Measurements from ENCODE around the gene IL1F10. TPM values are rescaled to one million over a fixed set of nuclear protein-coding genes. Genes with fewer than 3 reads are reported as not detected.

Gene IL1F10, protein sequence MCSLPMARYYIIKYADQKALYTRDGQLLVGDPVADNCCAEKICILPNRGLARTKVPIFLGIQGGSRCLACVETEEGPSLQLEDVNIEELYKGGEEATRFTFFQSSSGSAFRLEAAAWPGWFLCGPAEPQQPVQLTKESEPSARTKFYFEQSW
- total RNA-seq (2014; rRNA removed; shearing (Covaris generic)): not detected in 2 replicates
- not detected in 2 replicates for polyA plus RNA-seq (2014; cell fraction: nucleus; rRNA removed)

DNA sequence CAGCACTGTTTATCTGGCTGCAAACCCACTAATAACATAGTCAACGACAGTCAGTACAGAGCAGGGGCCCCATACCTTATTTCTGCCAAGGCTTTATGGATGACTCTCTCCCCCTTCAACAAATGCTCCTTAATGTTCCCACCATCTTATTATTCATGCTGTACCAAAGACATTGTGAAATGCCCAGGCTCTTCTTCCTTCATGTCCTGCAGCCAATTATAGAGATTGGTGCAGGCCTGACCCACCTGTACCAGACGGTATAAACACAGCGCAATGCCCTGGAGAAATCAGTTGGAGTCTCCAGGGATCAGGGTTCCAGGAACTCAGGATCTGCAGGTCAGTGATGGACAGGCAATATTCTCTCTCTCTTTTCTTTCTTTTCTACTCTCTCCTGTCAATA lies at the start of gene IL1F10:
Gene IL1F10 (plus strand): TSS at position 290 of the 400 bp plus-strand sequence. CDS start 4,769 bp downstream, outside the sequence.
- no peak for DNase-seq (ENCODE audit: extremely low read depth, low read depth)

DNA sequence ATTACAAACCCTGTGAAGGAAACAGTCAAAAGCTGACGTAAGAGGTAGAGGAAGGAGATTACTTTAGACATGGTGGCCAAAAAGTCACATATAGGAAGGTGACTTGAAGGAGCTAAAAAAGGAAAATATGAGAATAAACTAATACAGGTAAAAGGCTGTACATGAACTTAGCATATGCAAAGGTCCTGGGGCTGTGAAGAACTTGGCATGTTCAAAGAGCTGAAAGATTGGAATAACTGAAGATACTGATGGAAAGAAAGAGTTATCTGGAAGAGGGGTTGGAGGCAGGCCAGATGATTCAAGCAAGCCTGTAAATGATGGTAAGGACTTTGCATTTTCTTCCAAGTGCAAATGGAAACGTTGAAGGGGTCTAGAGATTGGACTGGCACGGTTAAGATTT lies 49.3 kb upstream of the IL1F10 start:
- no peak for DNase-seq (ENCODE audit: extremely low read depth, low read depth)

DNA sequence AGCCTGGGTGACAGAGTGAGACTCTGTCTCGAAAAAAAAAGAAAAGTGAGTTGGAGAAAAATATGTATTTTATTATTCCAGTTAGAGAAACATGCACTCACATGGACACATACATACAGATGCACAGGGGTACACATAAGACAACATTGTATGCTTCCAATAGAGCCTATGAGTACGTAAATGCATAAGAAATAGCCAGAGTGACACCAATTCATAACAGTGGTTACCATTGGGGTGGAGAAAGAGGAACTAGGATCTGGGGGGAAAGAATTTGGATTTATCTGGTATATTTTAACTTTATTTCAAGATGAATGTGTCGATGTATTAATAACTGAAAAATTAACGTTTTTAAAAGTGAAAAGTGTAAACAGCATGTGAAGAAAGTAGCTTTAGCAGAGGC lies 46.5 kb upstream of the IL1F10 start:
- DNase-seq (ENCODE audit: extremely low read depth, low read depth): no peak

DNA sequence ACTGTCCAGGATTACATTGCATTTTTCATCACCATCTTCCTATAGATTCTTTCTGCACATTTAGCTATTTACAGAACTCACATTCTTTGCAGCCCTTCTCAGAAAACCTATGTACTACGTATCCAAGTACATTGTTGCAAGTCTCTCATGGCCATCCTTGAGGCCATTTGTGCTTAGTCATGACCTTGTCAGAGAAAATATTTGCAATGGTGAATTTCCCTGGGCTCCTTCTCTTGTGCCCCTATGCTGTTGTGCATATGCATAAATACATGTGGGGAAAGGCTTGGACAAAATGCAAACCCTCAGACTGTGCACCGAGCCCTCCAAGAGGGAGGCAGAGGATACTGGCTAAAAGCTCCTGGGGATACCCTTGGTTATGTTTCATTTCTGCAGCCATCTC lies 43.0 kb upstream of the IL1F10 start:
- no peak for DNase-seq (ENCODE audit: extremely low read depth, low read depth)

DNA sequence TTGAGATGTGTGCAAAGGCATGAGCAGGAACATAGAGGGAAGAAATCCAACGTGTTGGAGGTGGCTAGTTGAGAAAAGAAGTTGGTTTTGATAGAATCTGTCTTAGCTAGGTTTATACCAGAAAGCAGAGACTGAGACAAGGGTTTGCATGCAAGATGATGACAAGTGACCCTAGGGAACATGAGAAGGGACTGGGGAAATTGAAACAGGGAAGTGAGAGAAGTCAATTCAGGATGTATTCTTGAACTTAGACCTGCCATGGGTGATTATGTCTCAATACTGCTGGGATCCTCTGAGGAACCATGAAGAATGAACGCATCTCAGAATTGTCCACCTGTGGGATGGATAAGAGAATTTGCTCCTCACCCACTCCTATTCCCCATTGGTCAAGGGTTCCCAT lies 42.0 kb upstream of the IL1F10 start:
- DNase-seq (ENCODE audit: extremely low read depth, low read depth): no peak

DNA sequence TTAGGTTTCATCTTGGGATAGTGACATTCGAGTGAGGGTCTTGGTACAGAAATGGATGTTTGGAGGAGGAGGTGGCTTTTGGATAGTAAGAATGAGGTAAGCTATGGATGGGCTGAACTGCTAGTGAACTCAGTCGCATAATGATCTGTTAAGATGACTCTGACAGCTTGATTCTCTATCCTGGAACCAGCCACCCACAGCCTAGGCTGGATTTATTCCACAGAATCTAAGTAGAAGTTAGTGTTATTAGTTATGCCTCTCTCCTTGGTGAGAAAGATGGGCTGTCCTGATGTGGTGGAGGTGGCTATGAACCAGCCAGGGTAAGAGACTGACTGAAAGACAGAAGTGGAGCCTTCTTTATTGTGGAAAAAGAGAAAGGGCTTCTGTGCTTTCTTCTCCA lies 40.1 kb upstream of the IL1F10 start:
- DNase-seq (ENCODE audit: extremely low read depth, low read depth): no peak

DNA sequence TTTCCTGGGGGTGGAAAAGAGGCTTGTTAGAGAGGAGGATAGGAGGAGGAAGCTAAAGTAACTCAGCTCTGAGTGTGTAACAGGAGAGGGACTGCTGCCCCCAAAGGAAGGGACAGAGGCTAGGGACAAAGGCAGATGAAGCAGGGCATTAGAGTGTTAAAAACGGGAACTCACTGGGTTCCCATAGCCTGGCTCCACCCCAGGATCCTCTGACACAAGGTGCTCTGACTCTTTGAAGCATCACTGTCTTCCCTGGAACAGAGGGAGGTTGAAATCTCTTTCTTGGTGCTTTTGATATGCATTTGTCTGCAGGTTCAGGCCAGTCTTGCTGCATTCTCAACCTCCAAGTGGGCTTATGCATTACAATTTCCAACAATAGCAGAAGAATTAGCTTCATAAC lies 39.7 kb upstream of the IL1F10 start:
- DNase-seq (ENCODE audit: extremely low read depth, low read depth): no peak

DNA sequence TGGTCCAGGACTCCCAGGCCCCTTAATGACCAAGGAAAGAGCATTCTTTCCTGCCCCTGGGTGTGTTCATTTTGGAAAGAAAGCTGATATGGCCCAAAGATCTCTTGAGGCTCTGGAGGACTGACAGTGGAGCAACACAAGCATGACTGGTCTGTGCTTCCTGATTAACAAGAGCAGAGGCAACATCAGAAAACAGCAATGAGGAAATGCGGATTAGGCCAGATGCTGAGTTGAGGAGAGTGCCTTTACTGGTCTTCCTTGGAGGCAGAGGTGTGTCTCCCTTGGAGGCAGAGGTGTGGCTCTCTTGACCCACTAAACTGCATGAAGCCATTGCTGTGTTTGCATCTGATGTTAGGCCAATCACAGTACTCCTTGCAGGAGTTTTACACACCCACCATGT lies 35.0 kb upstream of the IL1F10 start:
- DNase-seq (ENCODE audit: extremely low read depth, low read depth): no peak

DNA sequence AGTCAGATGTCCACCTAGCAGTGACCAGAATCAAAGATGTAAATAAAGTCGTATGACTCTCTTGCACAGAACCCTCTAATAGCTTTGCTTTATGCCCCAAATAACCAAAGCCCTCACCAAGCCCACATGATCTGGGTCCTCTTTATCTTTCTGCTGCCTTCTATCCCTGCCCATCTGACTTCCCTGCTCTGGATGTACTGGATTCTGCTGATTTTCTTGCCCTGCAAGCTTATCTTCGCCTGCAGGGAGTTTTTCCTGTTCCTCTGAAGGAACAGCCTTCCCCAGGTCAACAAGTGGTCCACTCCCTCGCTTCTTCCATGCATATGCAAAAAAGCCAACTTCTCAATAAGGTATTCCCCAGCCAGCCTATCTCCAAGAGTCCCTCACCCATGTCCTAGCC lies 33.8 kb upstream of the IL1F10 start:
- no peak for DNase-seq (ENCODE audit: extremely low read depth, low read depth)

DNA sequence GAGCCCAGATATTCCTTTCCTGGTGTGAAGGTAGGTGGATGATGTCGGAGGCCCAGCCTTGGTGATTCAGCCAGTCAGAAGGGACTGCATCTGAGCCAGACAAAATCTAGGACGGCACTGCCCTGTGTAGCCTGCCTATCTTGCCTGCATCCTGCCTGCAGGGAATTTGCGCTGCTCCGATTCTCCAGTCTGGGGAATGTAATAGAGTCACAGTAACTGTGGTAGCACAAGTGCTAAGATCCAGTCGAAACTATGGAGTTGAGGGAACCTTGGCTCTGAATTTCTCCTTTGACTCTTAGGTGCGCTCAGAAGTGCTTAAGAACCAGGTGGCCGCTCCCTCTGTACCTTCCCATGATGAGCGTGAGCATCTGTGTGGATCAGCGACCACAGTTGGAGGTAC lies 31.0 kb upstream of the IL1F10 start:
- no peak for DNase-seq (ENCODE audit: extremely low read depth, low read depth)

DNA sequence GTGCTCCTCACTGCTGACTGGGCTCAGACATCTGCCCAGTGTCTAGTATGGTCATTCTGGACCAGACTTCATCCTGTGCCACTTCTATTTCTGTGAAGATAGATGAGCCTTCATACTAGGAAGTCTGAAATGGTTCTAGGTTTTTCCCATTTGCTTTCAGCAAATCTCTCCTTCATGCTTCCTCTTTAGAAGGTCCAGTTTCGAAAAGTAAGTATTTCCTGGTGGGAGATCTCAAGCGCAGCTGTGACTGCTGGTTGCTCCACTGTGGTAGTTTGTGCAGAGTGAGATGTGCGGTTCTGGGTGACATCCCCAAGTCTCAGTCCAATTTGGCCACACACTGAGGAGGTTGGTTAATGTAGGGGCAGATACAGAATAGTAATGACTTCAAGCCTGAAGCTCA lies 29.5 kb upstream of the IL1F10 start:
- DNase-seq (ENCODE audit: extremely low read depth, low read depth): no peak

DNA sequence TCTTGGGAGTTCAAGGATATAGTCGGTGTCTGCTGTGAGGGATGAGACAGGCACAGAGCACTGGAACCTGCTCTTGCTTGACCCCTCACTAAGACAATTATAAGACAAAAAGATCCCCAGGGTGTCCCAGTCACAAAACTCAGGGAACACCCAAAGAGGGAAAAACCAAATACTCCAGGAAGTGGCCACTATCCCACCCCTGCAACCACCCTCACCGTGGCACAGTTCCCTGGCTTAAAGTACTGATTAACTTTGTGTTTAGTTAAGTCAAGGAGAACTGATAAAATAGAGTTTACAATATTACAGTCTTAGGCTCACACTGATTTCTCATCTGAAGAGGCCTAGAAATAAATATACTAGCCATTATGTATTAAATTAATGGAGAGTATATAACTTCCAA lies 28.6 kb upstream of the IL1F10 start:
- no peak for DNase-seq (ENCODE audit: extremely low read depth, low read depth)

DNA sequence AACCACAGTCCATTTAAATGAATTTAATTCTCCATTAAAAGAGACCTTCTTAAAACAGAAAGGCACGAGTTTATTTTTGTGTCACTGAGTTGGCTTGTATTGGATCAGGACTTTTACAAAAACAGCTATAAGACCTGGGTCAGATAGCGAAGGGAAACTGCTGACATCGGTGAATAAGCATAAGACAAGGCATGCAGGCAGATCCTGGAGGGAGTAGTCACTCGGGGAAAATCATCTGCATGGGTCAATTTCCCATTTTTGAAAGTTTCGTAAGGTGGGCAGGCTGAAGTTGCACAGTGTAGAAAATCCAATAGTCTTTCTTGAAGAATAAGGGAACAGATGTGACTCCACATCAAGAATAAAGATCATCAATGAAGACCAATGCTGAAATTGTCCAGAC lies 28.1 kb upstream of the IL1F10 start:
- no peak for DNase-seq (ENCODE audit: extremely low read depth, low read depth)

DNA sequence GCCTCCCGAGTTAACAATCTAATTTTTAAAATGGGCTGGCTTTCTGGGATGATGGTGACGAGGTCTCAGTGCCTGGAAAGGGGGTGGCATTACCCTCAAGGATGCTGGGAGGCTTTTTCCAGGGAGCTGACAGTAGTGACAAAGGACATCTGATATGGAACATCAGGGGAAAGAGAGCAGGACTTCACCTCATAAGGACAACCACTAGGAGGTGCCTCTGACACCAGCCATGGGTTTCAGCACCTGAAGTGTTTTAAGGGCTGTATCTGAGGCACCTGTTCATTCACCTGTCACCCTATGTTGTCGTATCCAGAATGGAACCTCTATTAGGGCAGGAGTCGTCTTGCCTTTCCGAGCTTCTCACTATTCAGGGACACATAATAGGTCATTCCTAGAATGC lies 25.9 kb upstream of the IL1F10 start:
- no peak for DNase-seq (ENCODE audit: extremely low read depth, low read depth)

DNA sequence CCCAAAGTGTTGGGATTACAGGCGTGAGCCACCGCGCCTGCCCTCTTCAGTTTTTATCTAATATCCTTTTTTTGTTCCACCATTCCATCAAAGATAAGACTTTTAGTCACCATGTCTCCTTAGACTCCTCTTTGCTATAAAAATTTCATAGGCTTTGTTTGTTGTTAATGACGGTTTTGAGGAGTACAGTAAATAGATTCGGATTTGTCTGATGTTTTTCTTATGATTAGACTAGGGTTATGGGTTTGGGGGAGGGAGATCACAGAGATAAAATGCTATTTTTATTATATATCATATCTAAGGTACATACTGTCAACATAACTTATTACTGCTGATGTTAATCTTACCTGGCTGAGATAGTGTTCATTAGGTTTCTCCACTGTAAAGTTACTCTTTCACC lies 21.3 kb upstream of the IL1F10 start:
- DNase-seq (ENCODE audit: extremely low read depth, low read depth): no peak

DNA sequence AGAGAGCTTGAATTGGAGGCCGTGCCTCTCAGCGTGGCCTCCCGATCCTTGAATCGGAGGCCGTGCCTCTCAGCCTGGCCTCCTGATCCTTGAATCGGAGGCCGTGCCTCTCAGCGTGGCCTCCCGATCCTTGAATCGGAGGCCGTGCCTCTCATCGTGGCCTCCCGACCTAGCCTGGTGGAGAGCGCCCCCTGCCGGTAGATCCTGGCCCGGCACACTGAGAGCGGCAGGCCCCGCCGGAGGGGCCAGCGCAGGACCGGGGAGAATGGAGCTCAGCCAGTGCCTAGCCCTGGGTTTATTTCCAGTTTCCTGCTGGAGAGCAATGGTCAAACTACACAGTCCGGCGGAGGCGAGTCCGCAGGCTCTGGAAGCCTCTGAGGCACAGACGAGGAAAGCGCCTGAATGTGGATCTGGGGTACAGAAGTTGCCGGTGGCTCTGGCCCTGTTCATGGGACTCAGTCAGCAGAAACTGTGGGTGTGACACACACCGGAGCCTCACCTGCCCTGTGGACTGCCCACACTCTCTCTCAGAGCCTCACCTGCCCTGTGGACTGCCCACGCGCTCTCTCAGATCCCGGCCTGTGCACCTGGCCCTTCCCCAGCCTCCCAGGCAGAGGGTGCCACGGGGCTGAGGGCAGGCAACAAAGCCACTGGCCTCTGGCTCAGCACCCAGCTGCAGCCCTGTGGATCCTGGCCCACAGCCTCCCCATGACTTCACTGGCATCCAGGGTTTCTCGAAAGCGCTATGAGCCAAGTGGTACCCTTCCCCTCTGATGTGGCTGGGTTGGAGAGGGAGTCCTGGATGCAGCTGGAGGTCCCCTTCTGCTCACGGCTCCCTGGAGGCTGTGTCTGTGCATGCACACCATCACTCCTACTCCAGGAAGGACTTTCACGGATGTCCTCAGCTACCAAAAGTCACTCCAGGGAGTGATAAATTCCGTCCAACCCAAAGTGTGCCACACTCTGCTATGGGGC lies 16.6 kb upstream of the IL1F10 start:
- DNase-seq (ENCODE audit: extremely low read depth, low read depth): no peak

DNA sequence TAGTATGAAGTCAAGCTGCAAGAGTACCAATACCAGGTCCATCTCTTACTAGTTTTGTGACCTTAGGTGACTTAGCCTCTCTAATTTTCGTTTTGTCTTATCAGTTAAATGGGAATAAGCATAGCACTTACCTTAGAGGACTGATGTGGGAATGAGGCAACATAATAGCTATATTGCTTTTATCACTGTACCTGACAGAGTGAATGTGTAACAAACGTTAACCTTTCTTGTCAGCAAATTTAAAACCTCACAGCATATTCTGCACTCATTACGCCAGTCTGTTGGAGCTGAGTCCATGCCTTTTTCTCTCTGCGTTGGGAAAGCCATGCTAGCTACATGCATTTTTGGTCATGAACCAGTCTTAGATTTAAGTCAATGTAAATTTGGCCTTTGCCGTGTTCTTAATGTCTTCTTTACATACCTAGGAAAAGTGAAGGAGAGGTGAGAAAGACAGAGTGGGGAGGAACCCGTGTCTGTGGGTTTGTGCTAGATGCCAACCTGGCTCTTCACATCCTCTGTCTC lies 15.3 kb upstream of the IL1F10 start, which contains the start of gene IL36B:
Gene IL36B (minus strand): TSS at position 472 of the 522 bp plus-strand sequence.
- no peak for DNase-seq (ENCODE audit: extremely low read depth, low read depth)

DNA sequence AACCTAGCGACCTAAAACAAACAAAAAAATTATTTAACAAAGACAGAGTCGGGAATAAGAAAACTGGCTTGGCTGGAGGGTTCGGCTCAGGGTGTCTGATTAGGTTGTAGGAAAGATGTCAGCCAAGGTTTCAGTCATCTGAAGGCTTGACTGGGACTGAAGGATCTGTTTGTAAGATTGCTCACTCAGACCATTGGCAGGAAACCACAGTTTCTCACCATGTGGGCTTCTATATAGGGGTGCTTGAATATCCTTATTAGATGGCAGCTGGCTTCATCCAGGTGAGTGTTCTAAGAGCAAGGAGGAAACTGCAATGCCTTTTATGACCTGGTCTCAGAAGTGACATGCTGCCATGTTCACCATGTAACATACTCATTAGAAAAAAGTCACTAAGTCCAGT lies 14.1 kb upstream of the IL1F10 start:
- DNase-seq (ENCODE audit: extremely low read depth, low read depth): no peak

DNA sequence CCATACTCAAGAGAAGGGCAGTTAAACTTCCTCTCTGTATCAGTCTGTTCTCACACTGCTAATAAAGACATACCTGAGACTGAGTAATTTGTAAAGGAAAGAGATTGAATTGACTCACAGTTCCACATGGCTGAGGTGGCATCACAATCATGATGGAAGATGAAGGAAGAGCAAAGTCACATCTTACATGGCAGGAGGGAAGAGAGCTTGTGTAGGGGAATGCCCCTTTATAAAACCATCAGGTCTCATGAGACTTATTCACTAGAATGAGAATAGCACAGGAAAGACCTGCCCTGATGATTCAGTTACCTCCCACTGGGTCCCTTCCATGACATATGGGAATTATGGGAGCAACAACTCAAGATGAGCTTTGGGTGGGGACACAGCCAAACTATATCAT lies 13.7 kb upstream of the IL1F10 start:
- no peak for DNase-seq (ENCODE audit: extremely low read depth, low read depth)

DNA sequence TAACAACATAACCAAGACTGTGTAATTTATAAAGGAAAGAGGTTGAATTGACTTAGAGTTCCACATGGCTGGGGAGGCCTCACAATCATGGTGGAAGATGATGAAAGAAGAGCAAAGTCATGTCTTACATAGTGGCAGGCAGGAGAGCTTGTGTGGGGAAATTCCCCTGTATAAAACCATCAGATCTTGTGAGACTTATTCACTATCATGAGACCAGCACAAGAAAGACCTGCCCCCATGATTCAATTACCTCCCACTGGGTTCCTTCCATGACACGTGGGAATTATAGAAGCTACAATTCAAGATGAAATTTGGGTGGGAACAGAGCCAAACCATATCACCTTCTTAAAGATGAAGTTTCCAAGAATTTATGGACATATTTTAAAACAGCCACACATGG lies 11.2 kb upstream of the IL1F10 start:
- no peak for DNase-seq (ENCODE audit: extremely low read depth, low read depth)

DNA sequence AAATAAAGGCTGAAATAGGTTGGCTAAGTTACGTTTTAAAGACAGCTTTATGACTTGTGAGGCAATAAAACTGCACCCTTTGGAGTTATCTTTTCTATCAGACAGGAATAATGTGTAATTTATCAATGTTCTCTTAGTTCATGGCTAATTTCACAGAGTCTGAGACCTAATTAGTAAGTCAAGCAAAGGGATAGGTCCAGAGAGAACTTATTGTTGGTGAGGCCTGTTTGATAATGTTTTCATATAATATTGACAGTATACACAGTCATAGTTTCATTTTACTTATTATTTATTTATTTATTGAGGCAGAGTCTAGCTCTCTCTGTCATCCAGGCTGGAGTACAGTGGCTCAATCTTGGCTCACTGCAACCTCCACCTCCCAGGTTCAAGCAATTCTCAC lies 10.7 kb upstream of the IL1F10 start:
- DNase-seq (ENCODE audit: extremely low read depth, low read depth): no peak

All from NCI-H460 (cell line).